IPS-18c (cell line): ENCODE data around the gene ARMH3.
"Not testable (repeated sequence)": the region's sequence is repeated elsewhere in the genome, so short reads cannot be mapped to it uniquely, and the experiment has no call there.

Source experiments
- H3K4me3 ChIP-seq: 2 replicates; pipeline ENCODE4 v1.7.0; 2013; ENCODE audit warnings: low read depth, mild to moderate bottlenecking, low read length, moderate library complexity; ENCODE audit not compliant: insufficient read depth
- H3K9me3 ChIP-seq: one replicate; pipeline ENCODE4 v1.6.1; 2013; ENCODE audit warnings: mild to moderate bottlenecking, low read length, moderate library complexity; ENCODE audit not compliant: control insufficient read depth, insufficient read depth

ARMH3 gene

GRCh38 chr10:102004376-102004775 is 51.6 kb downstream of the ARMH3 start:
- Histone ChIP-seq H3K9me3 (no peaks in the 10 kb centered on the region), H3K4me3 (no peak overlapping the region)

GRCh38 chr10:102003541-102003940 is 52.4 kb downstream of the ARMH3 start:
- Histone ChIP-seq H3K4me3 (no peak overlapping the region), H3K9me3 (no peaks in the 10 kb centered on the region)

- Histone ChIP-seq H3K9me3 (no peaks in the 10 kb centered on the region), H3K4me3 (no peak overlapping the region)
These were observed 54.4 kb downstream of the ARMH3 start for GRCh38 chr10:102001435-102002068.

- no peaks in the 10 kb centered on the region for H3K9me3 ChIP-seq
- H3K4me3 ChIP-seq: no peak overlapping the region
These were observed 58.2 kb downstream of the ARMH3 start for GRCh38 chr10:101997803-101998202.

- H3K9me3 ChIP-seq: no peaks in the 10 kb centered on the region
- H3K4me3 ChIP-seq: no peak overlapping the region
These were observed 60.4 kb downstream of the ARMH3 start for GRCh38 chr10:101995451-101996063.

- no peak overlapping the region for H3K4me3 ChIP-seq
- no peaks in the 10 kb centered on the region for H3K9me3 ChIP-seq
These were observed 62.2 kb downstream of the ARMH3 start for GRCh38 chr10:101993651-101994200.

GRCh38 chr10:101993221-101993620 is 62.8 kb downstream of the ARMH3 start:
- Histone ChIP-seq H3K9me3 (no peaks in the 10 kb centered on the region), H3K4me3 (no peak overlapping the region)

GRCh38 chr10:101987136-101987535 is 68.8 kb downstream of the ARMH3 start:
- Histone ChIP-seq H3K9me3 (peaks cover 2% of the 10 kb centered on the region), H3K4me3 (no peak overlapping the region)

GRCh38 chr10:101986624-101986971 is 69.4 kb downstream of the ARMH3 start:
- no peak overlapping the region for H3K4me3 ChIP-seq
- peaks cover 2% of the 10 kb centered on the region for H3K9me3 ChIP-seq

- not testable (repeated sequence) for H3K9me3 ChIP-seq, H3K4me3 ChIP-seq
These were observed 75.3 kb downstream of the ARMH3 start for GRCh38 chr10:101980677-101981076.

- Histone ChIP-seq H3K9me3 (no peaks in the 10 kb centered on the region), H3K4me3 (no peak overlapping the region)
These were observed 81.6 kb downstream of the ARMH3 start for GRCh38 chr10:101974091-101974971.

GRCh38 chr10:101972761-101973160 is 83.2 kb downstream of the ARMH3 start:
- no peak overlapping the region for H3K4me3 ChIP-seq
- no peaks in the 10 kb centered on the region for H3K9me3 ChIP-seq

- no peaks in the 10 kb centered on the region for H3K9me3 ChIP-seq
- no peak overlapping the region for H3K4me3 ChIP-seq
These were observed 86.5 kb downstream of the ARMH3 start for GRCh38 chr10:101969412-101969922.

- Histone ChIP-seq H3K4me3 (no peak overlapping the region), H3K9me3 (no peaks in the 10 kb centered on the region)
These were observed 87.0 kb downstream of the ARMH3 start for GRCh38 chr10:101968940-101969321.

- no peak overlapping the region for H3K4me3 ChIP-seq
- no peaks in the 10 kb centered on the region for H3K9me3 ChIP-seq
These were observed 87.6 kb downstream of the ARMH3 start for GRCh38 chr10:101968286-101968939.

- no peak overlapping the region for H3K4me3 ChIP-seq
- no peaks in the 10 kb centered on the region for H3K9me3 ChIP-seq
These were observed 88.3 kb downstream of the ARMH3 start for GRCh38 chr10:101967713-101968112.

- no peak overlapping the region for H3K4me3 ChIP-seq
- no peaks in the 10 kb centered on the region for H3K9me3 ChIP-seq
These were observed 88.9 kb downstream of the ARMH3 start for GRCh38 chr10:101967119-101967518.
